H1 (cell line): Measurements from ENCODE around the gene FITM2. TPM values are rescaled to one million over a fixed set of nuclear protein-coding genes. Genes with fewer than 3 reads are reported as not detected.

Experiments used
- ASH2L ChIP-seq: fragments of 200-600, 300-600 bp; sonication (generic); IDR thresholded peaks from one replicate; pipeline ENCODE4 v1.7.1; 2017; ENCODE audit warnings: low read length
- BCL11A ChIP-seq, 2 experiments: IDR thresholded peaks; one replicate each; pipeline ENCODE4 v1.6.1; 2011; ENCODE audit warnings: low read depth in 2 of 2, low read length in 2 of 2, mild to moderate bottlenecking in 2 of 2
- BRCA1 ChIP-seq: IDR thresholded peaks from 2 replicates; pipeline ENCODE4 v1.6.1; 2012; ENCODE audit warnings: low read depth, low read length, improper control_type of control experiment
- CTBP2 ChIP-seq: IDR thresholded peaks from 2 replicates; pipeline ENCODE4 v1.7.0; 2011; ENCODE audit warnings: borderline replicate concordance, mild to moderate bottlenecking, moderate library complexity, mixed read lengths, low read length; ENCODE audit not compliant: insufficient read depth, insufficient read length
- FOSL1 ChIP-seq: IDR thresholded peaks from 2 replicates; pipeline ENCODE4 v1.6.1; 2011; ENCODE audit warnings: mild to moderate bottlenecking, low read depth, low read length, moderate library complexity; ENCODE audit not compliant: insufficient read depth
- JUN ChIP-seq: IDR thresholded peaks from 2 replicates; pipeline ENCODE4 v1.6.1; 2011; ENCODE audit warnings: low read depth, mild to moderate bottlenecking, improper control_type of control experiment, low read length
- NANOG ChIP-seq: IDR thresholded peaks from 2 replicates; pipeline ENCODE4 v1.6.1; 2011; ENCODE audit warnings: low read length, low read depth, mild to moderate bottlenecking, inconsistent platforms; ENCODE audit not compliant: insufficient read depth, poor library complexity, severe bottlenecking
- NRF1 ChIP-seq: IDR thresholded peaks from 2 replicates; pipeline ENCODE4 v1.6.1; 2011; ENCODE audit warnings: mild to moderate bottlenecking, low read depth, low read length, improper control_type of control experiment
- RAD21 ChIP-seq, 2 experiments: IDR thresholded peaks in 1 of 2; conservative IDR thresholded peaks in 1 of 2; 2 replicates each; pipeline ENCODE4 v1.6.1; 2011; ENCODE audit warnings: low read depth in 2 of 2, low read length in 2 of 2, improper control_type of control experiment in 1 of 2, inconsistent platforms in 1 of 2, mild to moderate bottlenecking in 1 of 2, moderate library complexity in 1 of 2
- polyA plus RNA-seq, 7 experiments: library from polyadenylated mRNA; depleted of rRNA in 3 of 7; stranded (reverse) in 5 of 7; unstranded in 2 of 7; fragments of >200 nt in 5 of 7; fragments of 200-250 nt in 2 of 7; gene quantifications; 1 replicate in 5 of 7; 2 replicates in 1 of 7; 4 replicates in 1 of 7; pipeline versions ENCODE4 v1.2.1 to v1.2.3, GENCODE V29; 2011 to 2013; ENCODE audit warnings: missing spikeins in 2 of 7, mixed read lengths in 2 of 7
- total RNA-seq: library from RNA; stranded (reverse); fragmentation: NEBNext Ultra II Directional; extraction: Animal tissue kit (Norgen Biotek cat#: 25700); gene quantifications from 2 replicates; pipeline ENCODE4 v1.2.1, GENCODE V29; 2021
- TF ChIP-seq, protein P1 (sequence below): fragments of 300-600 bp; sonication (generic); IDR thresholded peaks from 2 replicates; pipeline ENCODE4 v1.7.1; 2012; ENCODE audit warnings: low read length, moderate library complexity, mild to moderate bottlenecking, inconsistent platforms; ENCODE audit not compliant: insufficient replicate concordance
- TF ChIP-seq, protein P2 (sequence below): IDR thresholded peaks from 2 replicates; pipeline ENCODE4 v1.6.1; 2012; ENCODE audit warnings: inconsistent platforms

FITM2 gene
- total and polyA plus RNA-seq, 2 of the 8 experiments (the other 6 are each of a cell fraction or from before 2014, with no cell fraction given): 1.1 to 2.1 TPM

GRCh38 chr20:44348168-44348659, 37.2 kb upstream of the FITM2 start (continued):
- TF ChIP-seq, protein P1, sequence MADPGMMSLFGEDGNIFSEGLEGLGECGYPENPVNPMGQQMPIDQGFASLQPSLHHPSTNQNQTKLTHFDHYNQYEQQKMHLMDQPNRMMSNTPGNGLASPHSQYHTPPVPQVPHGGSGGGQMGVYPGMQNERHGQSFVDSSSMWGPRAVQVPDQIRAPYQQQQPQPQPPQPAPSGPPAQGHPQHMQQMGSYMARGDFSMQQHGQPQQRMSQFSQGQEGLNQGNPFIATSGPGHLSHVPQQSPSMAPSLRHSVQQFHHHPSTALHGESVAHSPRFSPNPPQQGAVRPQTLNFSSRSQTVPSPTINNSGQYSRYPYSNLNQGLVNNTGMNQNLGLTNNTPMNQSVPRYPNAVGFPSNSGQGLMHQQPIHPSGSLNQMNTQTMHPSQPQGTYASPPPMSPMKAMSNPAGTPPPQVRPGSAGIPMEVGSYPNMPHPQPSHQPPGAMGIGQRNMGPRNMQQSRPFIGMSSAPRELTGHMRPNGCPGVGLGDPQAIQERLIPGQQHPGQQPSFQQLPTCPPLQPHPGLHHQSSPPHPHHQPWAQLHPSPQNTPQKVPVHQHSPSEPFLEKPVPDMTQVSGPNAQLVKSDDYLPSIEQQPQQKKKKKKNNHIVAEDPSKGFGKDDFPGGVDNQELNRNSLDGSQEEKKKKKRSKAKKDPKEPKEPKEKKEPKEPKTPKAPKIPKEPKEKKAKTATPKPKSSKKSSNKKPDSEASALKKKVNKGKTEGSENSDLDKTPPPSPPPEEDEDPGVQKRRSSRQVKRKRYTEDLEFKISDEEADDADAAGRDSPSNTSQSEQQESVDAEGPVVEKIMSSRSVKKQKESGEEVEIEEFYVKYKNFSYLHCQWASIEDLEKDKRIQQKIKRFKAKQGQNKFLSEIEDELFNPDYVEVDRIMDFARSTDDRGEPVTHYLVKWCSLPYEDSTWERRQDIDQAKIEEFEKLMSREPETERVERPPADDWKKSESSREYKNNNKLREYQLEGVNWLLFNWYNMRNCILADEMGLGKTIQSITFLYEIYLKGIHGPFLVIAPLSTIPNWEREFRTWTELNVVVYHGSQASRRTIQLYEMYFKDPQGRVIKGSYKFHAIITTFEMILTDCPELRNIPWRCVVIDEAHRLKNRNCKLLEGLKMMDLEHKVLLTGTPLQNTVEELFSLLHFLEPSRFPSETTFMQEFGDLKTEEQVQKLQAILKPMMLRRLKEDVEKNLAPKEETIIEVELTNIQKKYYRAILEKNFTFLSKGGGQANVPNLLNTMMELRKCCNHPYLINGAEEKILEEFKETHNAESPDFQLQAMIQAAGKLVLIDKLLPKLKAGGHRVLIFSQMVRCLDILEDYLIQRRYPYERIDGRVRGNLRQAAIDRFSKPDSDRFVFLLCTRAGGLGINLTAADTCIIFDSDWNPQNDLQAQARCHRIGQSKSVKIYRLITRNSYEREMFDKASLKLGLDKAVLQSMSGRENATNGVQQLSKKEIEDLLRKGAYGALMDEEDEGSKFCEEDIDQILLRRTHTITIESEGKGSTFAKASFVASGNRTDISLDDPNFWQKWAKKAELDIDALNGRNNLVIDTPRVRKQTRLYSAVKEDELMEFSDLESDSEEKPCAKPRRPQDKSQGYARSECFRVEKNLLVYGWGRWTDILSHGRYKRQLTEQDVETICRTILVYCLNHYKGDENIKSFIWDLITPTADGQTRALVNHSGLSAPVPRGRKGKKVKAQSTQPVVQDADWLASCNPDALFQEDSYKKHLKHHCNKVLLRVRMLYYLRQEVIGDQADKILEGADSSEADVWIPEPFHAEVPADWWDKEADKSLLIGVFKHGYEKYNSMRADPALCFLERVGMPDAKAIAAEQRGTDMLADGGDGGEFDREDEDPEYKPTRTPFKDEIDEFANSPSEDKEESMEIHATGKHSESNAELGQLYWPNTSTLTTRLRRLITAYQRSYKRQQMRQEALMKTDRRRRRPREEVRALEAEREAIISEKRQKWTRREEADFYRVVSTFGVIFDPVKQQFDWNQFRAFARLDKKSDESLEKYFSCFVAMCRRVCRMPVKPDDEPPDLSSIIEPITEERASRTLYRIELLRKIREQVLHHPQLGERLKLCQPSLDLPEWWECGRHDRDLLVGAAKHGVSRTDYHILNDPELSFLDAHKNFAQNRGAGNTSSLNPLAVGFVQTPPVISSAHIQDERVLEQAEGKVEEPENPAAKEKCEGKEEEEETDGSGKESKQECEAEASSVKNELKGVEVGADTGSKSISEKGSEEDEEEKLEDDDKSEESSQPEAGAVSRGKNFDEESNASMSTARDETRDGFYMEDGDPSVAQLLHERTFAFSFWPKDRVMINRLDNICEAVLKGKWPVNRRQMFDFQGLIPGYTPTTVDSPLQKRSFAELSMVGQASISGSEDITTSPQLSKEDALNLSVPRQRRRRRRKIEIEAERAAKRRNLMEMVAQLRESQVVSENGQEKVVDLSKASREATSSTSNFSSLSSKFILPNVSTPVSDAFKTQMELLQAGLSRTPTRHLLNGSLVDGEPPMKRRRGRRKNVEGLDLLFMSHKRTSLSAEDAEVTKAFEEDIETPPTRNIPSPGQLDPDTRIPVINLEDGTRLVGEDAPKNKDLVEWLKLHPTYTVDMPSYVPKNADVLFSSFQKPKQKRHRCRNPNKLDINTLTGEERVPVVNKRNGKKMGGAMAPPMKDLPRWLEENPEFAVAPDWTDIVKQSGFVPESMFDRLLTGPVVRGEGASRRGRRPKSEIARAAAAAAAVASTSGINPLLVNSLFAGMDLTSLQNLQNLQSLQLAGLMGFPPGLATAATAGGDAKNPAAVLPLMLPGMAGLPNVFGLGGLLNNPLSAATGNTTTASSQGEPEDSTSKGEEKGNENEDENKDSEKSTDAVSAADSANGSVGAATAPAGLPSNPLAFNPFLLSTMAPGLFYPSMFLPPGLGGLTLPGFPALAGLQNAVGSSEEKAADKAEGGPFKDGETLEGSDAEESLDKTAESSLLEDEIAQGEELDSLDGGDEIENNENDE: no peak
- TF ChIP-seq, protein P2, sequence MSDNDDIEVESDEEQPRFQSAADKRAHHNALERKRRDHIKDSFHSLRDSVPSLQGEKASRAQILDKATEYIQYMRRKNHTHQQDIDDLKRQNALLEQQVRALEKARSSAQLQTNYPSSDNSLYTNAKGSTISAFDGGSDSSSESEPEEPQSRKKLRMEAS: no peak
- no peak for TF ChIP-seq BCL11A (IDR thresholded peaks at IDR 0.05; ENCODE audit: low read depth in 2 of 2, low read length in 2 of 2)
- TF ChIP-seq FOSL1: no peak
- no peak for TF ChIP-seq RAD21 (IDR thresholded peaks at IDR 0.05 in 1 of 2, conservative IDR thresholded peaks at IDR 0.05 in 1 of 2; ENCODE audit: low read depth in 2 of 2, low read length in 2 of 2)
- no peak for TF ChIP-seq NANOG
- TF ChIP-seq CTBP2: no peak
- TF ChIP-seq BRCA1: no peak
- TF ChIP-seq JUN: no peak
- no peak for TF ChIP-seq NRF1
- no peak for TF ChIP-seq ASH2L
